ENCODE measurements around the gene ABI3.

DNA sequence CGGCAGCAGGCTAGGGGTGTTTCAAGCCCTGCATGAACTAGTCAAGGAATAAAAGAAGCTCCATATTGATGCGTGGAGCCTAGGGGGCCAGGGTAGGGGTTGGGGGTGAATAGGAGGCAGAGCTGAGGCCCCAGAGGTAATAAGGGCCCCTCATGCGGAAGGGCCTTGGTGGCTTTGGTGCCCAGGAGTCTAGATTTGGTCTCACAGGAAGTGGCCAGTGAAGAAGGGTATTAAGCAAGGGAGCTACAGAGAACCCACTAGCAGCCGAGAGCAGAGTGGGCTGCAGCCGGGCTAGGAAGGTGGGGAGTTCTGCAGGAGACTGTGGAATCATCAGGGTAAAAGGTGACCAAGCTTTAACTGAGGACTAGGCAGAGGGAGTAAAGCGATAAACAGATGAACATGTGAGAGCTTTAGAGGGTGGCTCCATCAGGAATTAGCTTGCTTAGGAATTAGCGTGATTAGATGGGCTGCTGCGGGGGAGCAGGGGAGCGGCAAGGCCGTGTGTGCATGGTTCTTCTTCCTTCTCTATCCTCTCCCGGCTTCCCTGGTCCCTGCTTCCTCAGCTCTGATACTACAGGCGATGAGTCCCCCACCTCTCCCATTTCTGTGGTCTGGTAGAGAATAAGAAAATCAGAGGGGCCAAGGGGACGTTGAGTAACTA is 10.0 kb upstream of the ABI3 start:
- TF ChIP-seq, protein P1, sequence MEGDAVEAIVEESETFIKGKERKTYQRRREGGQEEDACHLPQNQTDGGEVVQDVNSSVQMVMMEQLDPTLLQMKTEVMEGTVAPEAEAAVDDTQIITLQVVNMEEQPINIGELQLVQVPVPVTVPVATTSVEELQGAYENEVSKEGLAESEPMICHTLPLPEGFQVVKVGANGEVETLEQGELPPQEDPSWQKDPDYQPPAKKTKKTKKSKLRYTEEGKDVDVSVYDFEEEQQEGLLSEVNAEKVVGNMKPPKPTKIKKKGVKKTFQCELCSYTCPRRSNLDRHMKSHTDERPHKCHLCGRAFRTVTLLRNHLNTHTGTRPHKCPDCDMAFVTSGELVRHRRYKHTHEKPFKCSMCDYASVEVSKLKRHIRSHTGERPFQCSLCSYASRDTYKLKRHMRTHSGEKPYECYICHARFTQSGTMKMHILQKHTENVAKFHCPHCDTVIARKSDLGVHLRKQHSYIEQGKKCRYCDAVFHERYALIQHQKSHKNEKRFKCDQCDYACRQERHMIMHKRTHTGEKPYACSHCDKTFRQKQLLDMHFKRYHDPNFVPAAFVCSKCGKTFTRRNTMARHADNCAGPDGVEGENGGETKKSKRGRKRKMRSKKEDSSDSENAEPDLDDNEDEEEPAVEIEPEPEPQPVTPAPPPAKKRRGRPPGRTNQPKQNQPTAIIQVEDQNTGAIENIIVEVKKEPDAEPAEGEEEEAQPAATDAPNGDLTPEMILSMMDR (IDR thresholded peaks at IDR 0.05; ENCODE audit: low read length): no peak
- no peak for TF ChIP-seq EZH2 (optimal IDR thresholded peaks at IDR 0.05; ENCODE audit: low read depth, low read length)
